ENCODE results near the gene CSRP1.
"Not testable (repeated sequence)": the region's sequence is repeated elsewhere in the genome, so short reads cannot be mapped to it uniquely, and the experiment has no call there.

The CSRP1 gene

GRCh38 chr1:201552941-201553351 lies 46.0 kb upstream of the CSRP1 start:
- TF ChIP-seq CTCF (IDR thresholded peaks at IDR 0.05; ENCODE audit: low read depth, low read length): no peak
- H3K36me3 ChIP-seq: no peaks in the 10 kb centered on the region; the same call in 1 of the 2 replicates
- H3K9me3 ChIP-seq (ENCODE audit: severe bottlenecking): no peaks in the 10 kb centered on the region
- no peaks in the 10 kb centered on the region for H3K27me3 ChIP-seq (ENCODE audit: insufficient read depth, low read depth, severe bottlenecking)
- DNase-seq: peak; percentile 53
- H3K27ac ChIP-seq: peak overlapping the region; percentile 10
- H3K4me3 ChIP-seq (ENCODE audit: low read depth, low read length): no peak overlapping the region

GRCh38 chr1:201551877-201552731 lies 45.2 kb upstream of the CSRP1 start:
- no peak for DNase-seq
- TF ChIP-seq CTCF (IDR thresholded peaks at IDR 0.05; ENCODE audit: low read depth, low read length): no peak
- H3K9me3 ChIP-seq (ENCODE audit: severe bottlenecking): no peaks in the 10 kb centered on the region
- no peaks in the 10 kb centered on the region; the same call in 1 of the 2 replicates for H3K36me3 ChIP-seq
- no peak overlapping the region for H3K4me3 ChIP-seq (ENCODE audit: low read depth, low read length)
- H3K27me3 ChIP-seq (ENCODE audit: insufficient read depth, low read depth, severe bottlenecking): no peaks in the 10 kb centered on the region
- H3K27ac ChIP-seq: no peak overlapping the region

GRCh38 chr1:201551096-201551495 lies 44.2 kb upstream of the CSRP1 start:
- no peaks in the 10 kb centered on the region for H3K27me3 ChIP-seq (ENCODE audit: insufficient read depth, low read depth, severe bottlenecking)
- no peak for TF ChIP-seq CTCF (IDR thresholded peaks at IDR 0.05; ENCODE audit: low read depth, low read length)
- H3K36me3 ChIP-seq: no peaks in the 10 kb centered on the region; the same call in 1 of the 2 replicates
- no peak overlapping the region for H3K4me3 ChIP-seq (ENCODE audit: low read depth, low read length)
- DNase-seq: no peak
- no peak overlapping the region for H3K27ac ChIP-seq
- no peaks in the 10 kb centered on the region for H3K9me3 ChIP-seq (ENCODE audit: severe bottlenecking)

DNA sequence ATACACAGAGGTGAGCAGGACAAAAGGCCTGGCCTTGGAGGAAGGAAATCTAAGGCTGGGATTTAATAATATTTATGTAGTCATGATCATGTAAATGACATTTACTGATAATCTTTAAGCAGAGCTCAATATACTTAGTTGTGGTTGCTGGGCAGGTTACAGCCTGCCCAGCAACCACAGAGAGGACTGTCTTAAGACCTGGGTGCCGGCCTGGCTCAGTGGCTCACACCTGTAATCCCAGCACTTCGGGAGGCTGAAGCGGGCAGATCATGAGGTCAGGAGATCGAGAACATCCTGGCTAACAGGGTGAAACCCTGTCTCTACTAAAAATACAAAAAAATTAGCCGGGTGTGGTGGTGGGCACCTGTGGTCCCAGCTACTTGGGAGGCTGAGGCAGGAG lies 42.6 kb upstream of the CSRP1 start:
- DNase-seq: peak; percentile 59
- not testable (repeated sequence) for H3K27ac ChIP-seq; H3K4me3 ChIP-seq (ENCODE audit: low read depth, low read length); H3K27me3 ChIP-seq (ENCODE audit: insufficient read depth, low read depth, severe bottlenecking); H3K36me3 ChIP-seq; H3K9me3 ChIP-seq (ENCODE audit: severe bottlenecking)

DNA sequence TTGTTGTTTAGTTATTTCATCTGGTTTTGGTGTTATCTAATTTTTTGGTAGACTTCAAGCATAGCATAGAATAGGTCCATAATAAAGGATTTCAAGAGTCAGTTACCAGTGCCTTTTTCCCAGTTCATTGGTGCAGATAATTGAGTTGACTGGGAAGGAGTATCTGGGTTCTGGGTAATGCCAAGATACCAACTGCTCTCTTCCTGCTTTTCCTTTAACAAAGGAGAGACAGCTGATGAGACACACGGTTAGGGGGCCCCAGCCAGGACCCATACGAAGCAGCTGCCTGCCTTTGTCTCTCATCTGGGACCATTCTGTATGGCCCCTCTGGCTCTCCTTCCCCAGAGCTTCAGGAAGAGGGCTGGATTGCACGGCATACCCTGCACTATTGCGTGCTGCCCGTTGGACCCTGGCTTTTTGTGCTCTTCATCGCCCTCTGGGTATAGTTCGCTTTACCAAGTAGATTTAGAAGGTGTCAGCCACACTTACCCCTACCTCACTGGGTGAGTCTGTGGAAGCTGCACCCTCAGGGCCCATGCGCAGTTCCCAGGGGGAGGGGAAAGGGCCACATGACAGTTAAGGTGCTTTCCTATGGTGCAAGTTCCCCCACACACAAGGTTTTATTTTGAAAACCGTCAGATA lies 39.0 kb upstream of the CSRP1 start:
- Histone ChIP-seq H3K4me3 (ENCODE audit: low read depth, low read length) (no peak overlapping the region), H3K36me3 (no peaks in the 10 kb centered on the region; the same call in 1 of the 2 replicates), H3K9me3 (ENCODE audit: severe bottlenecking) (peaks cover 5% of the 10 kb centered on the region), H3K27ac (no peak overlapping the region), H3K27me3 (ENCODE audit: insufficient read depth, low read depth, severe bottlenecking) (no peaks in the 10 kb centered on the region)
- peak; percentile 79 for DNase-seq
- TF ChIP-seq CTCF (IDR thresholded peaks at IDR 0.05; ENCODE audit: low read depth, low read length): peak; percentile 74

DNA sequence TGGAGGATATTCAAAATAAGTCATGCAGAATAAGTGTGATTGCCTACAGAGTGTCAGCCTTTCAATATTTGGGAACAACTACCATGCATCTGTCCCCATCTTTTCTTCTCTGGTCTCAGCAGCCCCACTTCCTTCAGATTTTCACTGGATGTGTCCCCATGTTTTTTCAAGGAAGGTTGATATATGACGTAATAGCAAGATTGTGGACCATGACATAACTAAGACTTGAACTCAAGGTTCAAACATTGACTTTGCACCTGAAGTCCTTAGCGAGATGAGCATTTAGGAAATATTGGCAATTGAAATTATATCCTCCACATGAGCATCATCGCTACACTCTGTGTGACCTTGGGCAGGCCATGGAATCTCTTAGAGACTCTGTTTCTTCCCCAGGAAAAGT lies 37.8 kb upstream of the CSRP1 start:
- Histone ChIP-seq H3K27me3 (ENCODE audit: insufficient read depth, low read depth, severe bottlenecking) (no peaks in the 10 kb centered on the region), H3K9me3 (ENCODE audit: severe bottlenecking) (peaks cover 5% of the 10 kb centered on the region), H3K27ac (no peak overlapping the region), H3K36me3 (no peaks in the 10 kb centered on the region), H3K4me3 (ENCODE audit: low read depth, low read length) (no peak overlapping the region)
- no peak for TF ChIP-seq CTCF (IDR thresholded peaks at IDR 0.05; ENCODE audit: low read depth, low read length)
- no peak for DNase-seq

Measured in WERI-Rb-1 (cell line).